ENCODE measurements around the gene PLEKHG4B.
"Not testable (repeated sequence)": the region's sequence is repeated elsewhere in the genome, so short reads cannot be mapped to it uniquely, and the experiment has no call there.

DNA sequence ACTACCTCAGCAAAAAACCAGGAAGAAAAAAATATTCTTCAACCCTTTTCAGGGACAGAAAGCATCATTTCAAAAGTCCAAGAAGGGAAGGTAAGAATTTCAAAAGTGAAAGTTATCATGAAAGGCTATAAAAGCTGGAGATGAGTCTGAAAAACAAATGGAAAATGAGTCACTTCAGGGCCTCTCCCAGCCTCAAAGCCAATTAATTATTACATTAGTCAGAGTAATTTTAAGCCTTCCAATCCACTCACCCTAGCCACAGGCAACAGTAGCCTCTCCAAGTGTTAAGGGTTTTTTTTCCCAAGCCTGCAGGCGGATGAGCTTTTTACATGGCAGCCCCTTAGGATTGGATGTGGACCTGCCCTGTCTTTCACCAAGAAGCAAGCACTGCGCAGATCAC lies 123.3 kb downstream of the PLEKHG4B start:
- TF ChIP-seq, protein P1, sequence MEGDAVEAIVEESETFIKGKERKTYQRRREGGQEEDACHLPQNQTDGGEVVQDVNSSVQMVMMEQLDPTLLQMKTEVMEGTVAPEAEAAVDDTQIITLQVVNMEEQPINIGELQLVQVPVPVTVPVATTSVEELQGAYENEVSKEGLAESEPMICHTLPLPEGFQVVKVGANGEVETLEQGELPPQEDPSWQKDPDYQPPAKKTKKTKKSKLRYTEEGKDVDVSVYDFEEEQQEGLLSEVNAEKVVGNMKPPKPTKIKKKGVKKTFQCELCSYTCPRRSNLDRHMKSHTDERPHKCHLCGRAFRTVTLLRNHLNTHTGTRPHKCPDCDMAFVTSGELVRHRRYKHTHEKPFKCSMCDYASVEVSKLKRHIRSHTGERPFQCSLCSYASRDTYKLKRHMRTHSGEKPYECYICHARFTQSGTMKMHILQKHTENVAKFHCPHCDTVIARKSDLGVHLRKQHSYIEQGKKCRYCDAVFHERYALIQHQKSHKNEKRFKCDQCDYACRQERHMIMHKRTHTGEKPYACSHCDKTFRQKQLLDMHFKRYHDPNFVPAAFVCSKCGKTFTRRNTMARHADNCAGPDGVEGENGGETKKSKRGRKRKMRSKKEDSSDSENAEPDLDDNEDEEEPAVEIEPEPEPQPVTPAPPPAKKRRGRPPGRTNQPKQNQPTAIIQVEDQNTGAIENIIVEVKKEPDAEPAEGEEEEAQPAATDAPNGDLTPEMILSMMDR (conservative IDR thresholded peaks at IDR 0.05; ENCODE audit: low read depth, low read length): not testable (repeated sequence)
- not testable (repeated sequence) for TF ChIP-seq EZH2 (IDR thresholded peaks at IDR 0.05; ENCODE audit: borderline replicate concordance, low read depth, low read length, poor library complexity, severe bottlenecking)

Measured in A673 (cell line).